Measurements from ENCODE around the gene BCCIP. TPM values are rescaled to one million over a fixed set of nuclear protein-coding genes. Genes with fewer than 3 reads are reported as not detected.

The BCCIP gene
- total and polyA plus RNA-seq, 2 of the 8 experiments (the other 6 are each of a cell fraction or from before 2014, with no cell fraction given): 33.9 to 120 TPM

- Histone ChIP-seq H4K5ac (ENCODE audit: insufficient read length, low read depth, low read length) (no peak overlapping the region), H3K14ac (ENCODE audit: insufficient read length) (no peak overlapping the region), H2BK5ac (ENCODE audit: low read depth, low read length) (no peak overlapping the region), H3K27me3 (replicated peaks in 1 of 4; ENCODE audit: control insufficient read depth in 3 of 4, extremely low read depth in 1 of 4, insufficient read depth in 3 of 4, low read length in 3 of 4) (no peaks in the 10 kb centered on the region), H3K18ac (ENCODE audit: extremely low read depth, low read length) (no peak overlapping the region), H3K79me1 (ENCODE audit: low read depth, low read length) (no peaks in the 10 kb centered on the region; the same call in 1 of the 2 replicates), H3K23me2 (ENCODE audit: low read depth, low read length) (no peaks in the 10 kb centered on the region), H3K9me3 (ENCODE audit: insufficient read depth in 2 of 2, low read depth in 1 of 2, low read length in 1 of 2) (no peaks in the 10 kb centered on the region), H2BK20ac (ENCODE audit: low read length) (no peak overlapping the region), H2AFZ (ENCODE audit: low read length) (no peak overlapping the region), H3K4me1 (replicated peaks in 1 of 4; ENCODE audit: control insufficient read depth in 3 of 4, insufficient read depth in 4 of 4, low read length in 3 of 4) (no peaks in the 10 kb centered on the region), H3K4me3 (ENCODE audit: extremely low read depth in 1 of 4, insufficient read depth in 2 of 4, low read depth in 3 of 4, low read length in 4 of 4) (no peak overlapping the region), H3K56ac (replicated peaks; ENCODE audit: insufficient read length, low read depth, low read length) (no peak overlapping the region), H3K9ac (replicated peaks in 1 of 4; ENCODE audit: extremely low read depth in 1 of 4, low read depth in 3 of 4, low read length in 3 of 4) (no peak overlapping the region; a peak in 1 of 7 replicates), H3K79me2 (ENCODE audit: control insufficient read depth in 1 of 2, insufficient read depth in 2 of 2, low read length in 2 of 2) (no peaks in the 10 kb centered on the region), H2BK120ac (replicated peaks; ENCODE audit: low read depth, low read length) (no peak overlapping the region), H4K8ac (ENCODE audit: extremely low read depth, insufficient read depth, low read length) (no peak overlapping the region), H2AK5ac (ENCODE audit: low read depth, low read length) (no peak overlapping the region), H3K36me3 (ENCODE audit: control insufficient read depth in 2 of 4, insufficient read depth in 4 of 4, low read length in 3 of 4) (peaks cover 0 to 24% (median 10%) of the 10 kb centered on the region in 4 experiments; a peak in 6 of 8 replicates), H3K4ac (replicated peaks; ENCODE audit: insufficient read length, low read depth, low read length) (no peak overlapping the region), H2BK15ac (ENCODE audit: low read length) (no peak overlapping the region), H3K27ac (ENCODE audit: low read depth, low read length) (no peak overlapping the region), H2BK12ac (ENCODE audit: low read depth, low read length) (no peak overlapping the region), H3K23ac (ENCODE audit: insufficient read length) (no peak overlapping the region), H4K91ac (replicated peaks; ENCODE audit: insufficient read length, low read length) (no peak overlapping the region), H4K20me1 (replicated peaks in 1 of 2; ENCODE audit: control insufficient read depth in 1 of 2, insufficient read depth in 2 of 2, low read length in 2 of 2) (peaks cover 0 to 3% of the 10 kb centered on the region in 2 experiments), H3K4me2 (ENCODE audit: insufficient read depth in 1 of 2, low read depth in 2 of 2, low read length in 2 of 2) (no peak overlapping the region)
- POLR2A ChIA-PET (ENCODE audit: partially characterized antibody): interaction anchor here (1.0 kb wide), 1 partner anchor 16 kb away, joined by 4 read pairs; no protein-coding TSS in a partner anchor
- FAIRE-seq: no peak
- WGBS, 2 experiments (ENCODE audit: extremely low coverage in 1 of 2, insufficient coverage in 1 of 2, insufficient read length in 1 of 2, insufficient replicate concordance in 2 of 2, low coverage in 1 of 2, low lambda C conversion rate in 2 of 2, missing lambda C conversion rate in 1 of 2): 100% methylated on average over 1 of the region's 1 CpG; no CpG with 5 or more reads in 1 of the 2 experiments
- CTCF ChIA-PET (ENCODE audit: partially characterized antibody): no interaction called here
- DNase-seq (ENCODE audit: low read depth in 1 of 2, low spot score in 2 of 2): no peak
- TF ChIP-seq TAF1 (IDR thresholded peaks at IDR 0.05; ENCODE audit: low read depth, low read length) (no peak), POLR2A (IDR thresholded peaks at IDR 0.05; ENCODE audit: control extremely low read depth in 1 of 2, low read depth in 2 of 2, low read length in 2 of 2) (no peak), JUN (IDR thresholded peaks at IDR 0.05; ENCODE audit: low read depth, low read length) (no peak), ATF2 (IDR thresholded peaks at IDR 0.05; ENCODE audit: low read length) (no peak), MAX (IDR thresholded peaks at IDR 0.05) (no peak), USF2 (IDR thresholded peaks at IDR 0.05; ENCODE audit: low read length) (no peak), RXRA (IDR thresholded peaks at IDR 0.05; ENCODE audit: insufficient read depth, low read depth, low read length) (no peak), CBX8 (IDR thresholded peaks at IDR 0.05; ENCODE audit: borderline replicate concordance, low read depth, low read length) (no peak), YY1 (IDR thresholded peaks at IDR 0.05; ENCODE audit: low read depth, low read length) (no peak), RFX5 (IDR thresholded peaks at IDR 0.05; ENCODE audit: borderline replicate concordance, low read depth, low read length) (no peak), TAF7 (optimal IDR thresholded peaks at IDR 0.05; ENCODE audit: borderline replicate concordance, low read depth, low read length) (no peak), HDAC6 (IDR thresholded peaks at IDR 0.05; ENCODE audit: low read depth, low read length) (no peak)
These were observed 7.6 kb upstream of the BCCIP start for GRCh38 chr10:125815764-125816163.

Measured in H1 (cell line).